HEK293 (cell line): ENCODE results near the gene FGF3.

Experiments used
- CTCF ChIA-PET: fragments of 350-600 bp; formaldehyde crosslinking; extraction: SDS; loops from one replicate; lab custom pipeline; 2021; ENCODE audit warnings: antibody characterized with exemption; lab: Yijun Ruan, JAX
- POLR2A ChIA-PET: fragments of 300-600 bp; formaldehyde crosslinking; extraction: SDS; loops from one replicate; lab custom pipeline; 2020; ENCODE audit warnings: antibody characterized with exemption, inconsistent platforms; lab: Yijun Ruan, JAX
- H3K27ac ChIP-seq: fragments of 200-500 bp; sonication (Bioruptor generic); 2 replicates; pipeline ENCODE4 v1.5.1; 2014; ENCODE audit warnings: low read depth, low read length, control low read depth, inconsistent platforms; ENCODE audit errors: extremely low read depth
- H3K36me3 ChIP-seq, 2 experiments: fragments of 200-500 bp in 1 of 2; sonication (Bioruptor generic) in 1 of 2; 1 replicate in 1 of 2; 2 replicates in 1 of 2; pipeline ENCODE4 v1.5.1; 2014 to 2017; ENCODE audit warnings: inconsistent platforms in 2 of 2, low read length in 2 of 2; ENCODE audit not compliant: control insufficient read depth in 2 of 2, insufficient read depth in 1 of 2
- H3K4me1 ChIP-seq: fragments of 200-500 bp; sonication (Bioruptor generic); 2 replicates; pipeline ENCODE4 v1.5.1; 2014; ENCODE audit warnings: mild to moderate bottlenecking, low read length, inconsistent platforms; ENCODE audit not compliant: control insufficient read depth, insufficient read depth
- H3K4me3 ChIP-seq: 2 replicates; pipeline ENCODE4 v1.5.1; 2011; ENCODE audit warnings: low read depth, mild to moderate bottlenecking, control low read depth, low read length, moderate library complexity
- H3K9me3 ChIP-seq: fragments of 200-500 bp; sonication (Bioruptor generic); 2 replicates; pipeline ENCODE4 v1.5.1; 2014; ENCODE audit warnings: low read depth, low read length, inconsistent platforms; ENCODE audit not compliant: control insufficient read depth, insufficient read depth
- ELK4 ChIP-seq: IDR thresholded peaks from 2 replicates; pipeline ENCODE4 v1.6.1; 2011; ENCODE audit warnings: mild to moderate bottlenecking, low read depth, low read length, borderline replicate concordance
- HOXC10 ChIP-seq: sonication (generic); formaldehyde crosslinking; IDR thresholded peaks from 2 replicates; pipeline ENCODE4 v1.8.1; 2023; ENCODE audit warnings: mild to moderate bottlenecking, missing genetic modification reagents
- KLF1 ChIP-seq: fragments of 450-650 bp; formaldehyde crosslinking; IDR thresholded peaks from 2 replicates; pipeline ENCODE4 v1.5.1; 2016; ENCODE audit warnings: missing biosample characterization, missing genetic modification characterization
- MYNN ChIP-seq: fragments of 450-650 bp; formaldehyde crosslinking; IDR thresholded peaks from 2 replicates; pipeline ENCODE4 v1.5.1; 2016; ENCODE audit warnings: missing biosample characterization, missing genetic modification characterization, borderline replicate concordance
- SCRT1 ChIP-seq: fragments of 450-650 bp; formaldehyde crosslinking; IDR thresholded peaks from 2 replicates; pipeline ENCODE4 v1.5.1; 2016; ENCODE audit warnings: missing biosample characterization, missing genetic modification characterization, borderline replicate concordance
- ZBTB49 ChIP-seq: fragments of 450-650 bp; formaldehyde crosslinking; IDR thresholded peaks from 2 replicates; pipeline ENCODE4 v1.5.1; 2016; ENCODE audit warnings: missing biosample characterization, missing genetic modification characterization, low read depth
- ZNF121 ChIP-seq: fragments of 450-650 bp; formaldehyde crosslinking; IDR thresholded peaks from 2 replicates; pipeline ENCODE4 v1.5.1; 2016; ENCODE audit warnings: missing biosample characterization, missing genetic modification characterization
- ZNF140 ChIP-seq: fragments of 450-650 bp; formaldehyde crosslinking; IDR thresholded peaks from 2 replicates; pipeline ENCODE4 v1.5.1; 2016; ENCODE audit warnings: missing biosample characterization, missing genetic modification characterization
- ZNF146 ChIP-seq: fragments of 450-650 bp; formaldehyde crosslinking; IDR thresholded peaks from 2 replicates; pipeline ENCODE4 v1.5.1; 2016; ENCODE audit warnings: missing biosample characterization, missing genetic modification characterization
- ZNF19 ChIP-seq: fragments of 450-650 bp; formaldehyde crosslinking; IDR thresholded peaks from 2 replicates; pipeline ENCODE4; 2016; ENCODE audit warnings: missing biosample characterization, missing genetic modification characterization, low read depth
- ZNF274 ChIP-seq, 2 experiments: fragments of 200-500 bp in 1 of 2; fragments of 450-650 bp in 1 of 2; sonication (Bioruptor generic) in 1 of 2; formaldehyde crosslinking in 1 of 2; IDR thresholded peaks; 2 replicates each; pipeline versions ENCODE4 v1.5.1 to v1.6.1; 2014 to 2016; ENCODE audit warnings: borderline replicate concordance in 1 of 2, inconsistent platforms in 1 of 2, low read length in 1 of 2, missing biosample characterization in 1 of 2, missing genetic modification characterization in 1 of 2
- ZNF341 ChIP-seq: fragments of 450-650 bp; formaldehyde crosslinking; IDR thresholded peaks from 2 replicates; pipeline ENCODE4; 2016; ENCODE audit warnings: low read depth, missing biosample characterization, missing genetic modification characterization
- ZNF354C ChIP-seq: fragments of 450-650 bp; formaldehyde crosslinking; IDR thresholded peaks from 2 replicates; pipeline ENCODE4 v1.5.1; 2016; ENCODE audit warnings: missing biosample characterization, missing genetic modification characterization, low read depth, borderline replicate concordance
- ZNF510 ChIP-seq: fragments of 450-650 bp; formaldehyde crosslinking; IDR thresholded peaks from 2 replicates; pipeline ENCODE4 v1.5.1; 2018; ENCODE audit warnings: mild to moderate bottlenecking, missing genetic modification characterization, missing biosample characterization; ENCODE audit not compliant: insufficient replicate concordance
- ZNF596 ChIP-seq: fragments of 450-650 bp; IDR thresholded peaks from 2 replicates; pipeline ENCODE4 v1.5.0; 2018; ENCODE audit warnings: missing biosample characterization, mild to moderate bottlenecking, missing genetic modification characterization, moderate library complexity
- ZNF658 ChIP-seq: fragments of 450-650 bp; formaldehyde crosslinking; IDR thresholded peaks from 2 replicates; pipeline ENCODE4; 2016; ENCODE audit warnings: missing biosample characterization, missing genetic modification characterization
- ZNF692 ChIP-seq: fragments of 450-650 bp; formaldehyde crosslinking; IDR thresholded peaks from 2 replicates; pipeline ENCODE4 v1.5.1; 2016; ENCODE audit warnings: missing biosample characterization, missing genetic modification characterization
- ZNF76 ChIP-seq: fragments of 450-650 bp; formaldehyde crosslinking; IDR thresholded peaks from 2 replicates; pipeline ENCODE4; 2016; ENCODE audit warnings: low read depth, missing biosample characterization, missing genetic modification characterization, borderline replicate concordance
- ZNF785 ChIP-seq: fragments of 450-650 bp; formaldehyde crosslinking; IDR thresholded peaks from 2 replicates; pipeline ENCODE4 v1.5.1; 2016; ENCODE audit warnings: missing biosample characterization, missing genetic modification characterization
- TF ChIP-seq, protein P1 (sequence below): fragments of 450-650 bp; formaldehyde crosslinking; IDR thresholded peaks from 2 replicates; pipeline ENCODE4 v1.5.1; 2016; ENCODE audit warnings: missing biosample characterization, missing genetic modification characterization
- TF ChIP-seq, protein P2 (sequence below): fragments of 450-650 bp; formaldehyde crosslinking; IDR thresholded peaks from 2 replicates; pipeline ENCODE4 v1.5.1; 2016; ENCODE audit warnings: missing biosample characterization, missing genetic modification characterization

FGF3 gene

DNA sequence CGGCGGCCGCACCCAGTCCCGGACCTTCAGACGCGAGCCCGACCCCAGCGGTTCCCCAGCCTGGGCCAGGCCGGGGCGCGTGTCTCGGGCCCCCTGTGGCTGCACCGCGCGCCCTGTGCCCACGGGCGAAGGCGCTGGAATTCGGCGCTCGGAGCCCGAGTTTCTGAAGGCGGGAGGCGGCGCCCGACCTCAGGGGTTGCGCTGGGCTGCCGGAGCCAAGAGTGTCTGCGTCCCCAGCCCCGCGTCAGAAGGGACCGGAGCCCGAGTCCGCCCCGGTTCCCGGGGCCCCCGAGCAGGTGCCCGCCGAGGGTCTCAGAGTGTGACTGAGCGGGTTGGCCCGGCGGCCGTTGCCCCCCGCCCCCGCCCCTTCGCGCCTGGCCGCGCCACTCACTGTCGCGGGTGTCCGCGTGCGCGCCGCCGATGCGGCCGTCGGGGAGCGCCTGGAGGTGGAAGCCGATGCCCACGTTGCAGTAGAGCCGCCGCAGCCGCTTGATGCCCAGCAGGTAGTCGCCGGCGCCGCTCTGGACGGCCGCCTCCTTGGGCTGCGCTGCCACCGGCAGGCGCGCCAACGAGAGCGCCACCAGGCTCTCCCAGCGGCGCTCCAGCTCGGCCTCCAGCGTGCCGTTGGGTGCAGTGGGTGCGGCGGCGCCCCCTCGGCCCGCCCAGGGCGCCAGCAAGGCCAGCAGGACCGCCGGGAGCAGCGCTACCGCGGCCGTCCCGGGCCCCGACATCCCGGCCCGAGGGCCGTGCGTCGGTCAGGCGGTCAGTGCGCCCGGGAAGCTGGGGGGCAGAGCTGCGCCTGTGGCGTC lies 44.7 kb downstream of the FGF3 start (continued):
- TF ChIP-seq ZBTB49 (tag by site-specific recombination), result no peak
- no peak for TF ChIP-seq KLF1 (tag by site-specific recombination)
- TF ChIP-seq, protein P1, sequence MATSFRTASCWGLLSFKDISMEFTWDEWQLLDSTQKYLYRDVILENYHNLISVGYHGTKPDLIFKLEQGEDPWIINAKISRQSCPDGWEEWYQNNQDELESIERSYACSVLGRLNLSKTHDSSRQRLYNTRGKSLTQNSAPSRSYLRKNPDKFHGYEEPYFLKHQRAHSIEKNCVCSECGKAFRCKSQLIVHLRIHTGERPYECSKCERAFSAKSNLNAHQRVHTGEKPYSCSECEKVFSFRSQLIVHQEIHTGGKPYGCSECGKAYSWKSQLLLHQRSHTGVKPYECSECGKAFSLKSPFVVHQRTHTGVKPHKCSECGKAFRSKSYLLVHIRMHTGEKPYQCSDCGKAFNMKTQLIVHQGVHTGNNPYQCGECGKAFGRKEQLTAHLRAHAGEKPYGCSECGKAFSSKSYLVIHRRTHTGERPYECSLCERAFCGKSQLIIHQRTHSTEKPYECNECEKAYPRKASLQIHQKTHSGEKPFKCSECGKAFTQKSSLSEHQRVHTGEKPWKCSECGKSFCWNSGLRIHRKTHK (tag by site-specific recombination), result no peak
- TF ChIP-seq, all 188 proteins: peak for 0

- no peak for TF ChIP-seq ZNF146 (tag by site-specific recombination)
- no peak for TF ChIP-seq ZNF140
- TF ChIP-seq, protein P2, sequence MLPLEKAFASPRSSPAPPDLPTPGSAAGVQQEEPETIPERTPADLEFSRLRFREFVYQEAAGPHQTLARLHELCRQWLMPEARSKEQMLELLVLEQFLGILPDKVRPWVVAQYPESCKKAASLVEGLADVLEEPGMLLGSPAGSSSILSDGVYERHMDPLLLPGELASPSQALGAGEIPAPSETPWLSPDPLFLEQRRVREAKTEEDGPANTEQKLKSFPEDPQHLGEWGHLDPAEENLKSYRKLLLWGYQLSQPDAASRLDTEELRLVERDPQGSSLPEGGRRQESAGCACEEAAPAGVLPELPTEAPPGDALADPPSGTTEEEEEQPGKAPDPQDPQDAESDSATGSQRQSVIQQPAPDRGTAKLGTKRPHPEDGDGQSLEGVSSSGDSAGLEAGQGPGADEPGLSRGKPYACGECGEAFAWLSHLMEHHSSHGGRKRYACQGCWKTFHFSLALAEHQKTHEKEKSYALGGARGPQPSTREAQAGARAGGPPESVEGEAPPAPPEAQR (tag by site-specific recombination), result no peak
- no peak for TF ChIP-seq ZNF19 (tag by site-specific recombination)
- TF ChIP-seq ZNF76, result no peak
- TF ChIP-seq ZNF341 (tag by site-specific recombination), result no peak
- TF ChIP-seq ZNF121 (tag by site-specific recombination), result no peak
- TF ChIP-seq HOXC10 (CRISPR knock-in tag), result no peak
- no peak for TF ChIP-seq ZNF354C (tag by site-specific recombination)
- TF ChIP-seq MYNN (tag by site-specific recombination), result no peak
- TF ChIP-seq ZNF658 (tag by site-specific recombination), result no peak
- no peak for TF ChIP-seq ZNF596 (tag by site-specific recombination)
- no peak for TF ChIP-seq ZNF510 (tag by site-specific recombination)
- no peak for TF ChIP-seq ZNF274 (IDR thresholded peaks at IDR 0.05; ENCODE audit: low read length)
- TF ChIP-seq ZNF274 (tag by site-specific recombination; IDR thresholded peaks at IDR 0.05; ENCODE audit: borderline replicate concordance), result no peak
- no peak for TF ChIP-seq ZNF692 (tag by site-specific recombination)
- TF ChIP-seq ZNF785, result no peak
- no peak for TF ChIP-seq ELK4
- no peak for TF ChIP-seq SCRT1
- no peaks in the 10 kb centered on the region for H3K4me1 ChIP-seq
- no peaks in the 10 kb centered on the region for H3K36me3 ChIP-seq
- H3K27ac ChIP-seq, result no peak overlapping the region
- H3K9me3 ChIP-seq, result no peaks in the 10 kb centered on the region
- POLR2A ChIA-PET, result no interaction called here
- no peak overlapping the region for H3K4me3 ChIP-seq
- CTCF ChIA-PET, result no interaction called here
These were observed 45.4 kb downstream of the FGF3 start for GRCh38 chr11:69773626-69774353.
